ENCODE data around the gene DRD4. TPM values are rescaled to one million over a fixed set of nuclear protein-coding genes. Genes with fewer than 3 reads are reported as not detected.
"Not testable (repeated sequence)": the region's sequence is repeated elsewhere in the genome, so short reads cannot be mapped to it uniquely, and the experiment has no call there.

The DRD4 gene
- total RNA-seq, 1 donor from 2014 or later, result not detected

GRCh38 chr11:660281-660680 is 23.2 kb downstream of the DRD4 start:
- ATAC-seq, result no peak
- intact Hi-C loops (cut with micrococcal nuclease), result no loop called here

DNA sequence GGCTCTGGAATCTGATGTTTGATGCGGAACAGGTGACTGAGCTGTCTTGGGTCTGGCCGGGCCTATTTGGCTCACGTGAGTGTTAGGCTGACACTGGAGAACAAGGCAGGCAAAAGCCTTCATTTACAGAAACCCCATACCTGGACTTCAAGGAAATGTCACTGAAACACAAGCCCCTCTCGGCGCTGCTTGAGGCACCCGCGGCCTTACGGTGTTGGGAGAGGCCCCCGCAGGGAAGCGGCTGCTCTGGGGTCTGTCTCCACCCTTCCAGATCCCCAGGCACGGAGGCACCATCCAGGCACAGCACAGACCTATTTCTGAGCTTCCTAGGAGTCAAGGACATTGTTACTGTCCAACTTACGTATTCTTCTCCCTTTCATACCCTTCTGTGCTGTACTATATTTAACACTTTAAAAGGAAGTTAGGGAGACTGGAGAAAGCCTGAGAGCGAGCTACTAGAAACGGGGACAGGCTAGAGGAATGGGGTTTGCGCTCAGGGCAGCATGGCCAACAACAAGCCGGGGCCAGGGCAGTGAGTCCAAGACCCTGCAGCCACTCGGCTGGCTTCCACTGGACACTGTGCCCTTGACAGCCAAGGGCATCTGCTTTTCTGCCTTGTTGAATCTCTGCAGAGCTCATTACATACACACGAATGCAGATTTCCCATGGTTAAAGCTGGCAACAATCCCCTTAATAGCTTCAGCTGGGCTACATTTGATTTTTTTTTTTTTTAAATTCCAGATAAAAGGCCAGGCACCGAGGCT is 23.8 kb downstream of the DRD4 start:
- DNase-seq (no peak), ATAC-seq (peak; percentile 35)
- intact Hi-C loops (cut with micrococcal nuclease), result no loop called here

More at GRCh38 chr11:660281-660680, 23.2 kb downstream of the DRD4 start:
- no peak for DNase-seq

- intact Hi-C loops (cut with micrococcal nuclease), result no loop called here
- DNase-seq, result peak; percentile 75
- peak; percentile 63 for ATAC-seq
Measured at GRCh38 chr11:662689-663274, 25.7 kb downstream of the DRD4 start.

DNA sequence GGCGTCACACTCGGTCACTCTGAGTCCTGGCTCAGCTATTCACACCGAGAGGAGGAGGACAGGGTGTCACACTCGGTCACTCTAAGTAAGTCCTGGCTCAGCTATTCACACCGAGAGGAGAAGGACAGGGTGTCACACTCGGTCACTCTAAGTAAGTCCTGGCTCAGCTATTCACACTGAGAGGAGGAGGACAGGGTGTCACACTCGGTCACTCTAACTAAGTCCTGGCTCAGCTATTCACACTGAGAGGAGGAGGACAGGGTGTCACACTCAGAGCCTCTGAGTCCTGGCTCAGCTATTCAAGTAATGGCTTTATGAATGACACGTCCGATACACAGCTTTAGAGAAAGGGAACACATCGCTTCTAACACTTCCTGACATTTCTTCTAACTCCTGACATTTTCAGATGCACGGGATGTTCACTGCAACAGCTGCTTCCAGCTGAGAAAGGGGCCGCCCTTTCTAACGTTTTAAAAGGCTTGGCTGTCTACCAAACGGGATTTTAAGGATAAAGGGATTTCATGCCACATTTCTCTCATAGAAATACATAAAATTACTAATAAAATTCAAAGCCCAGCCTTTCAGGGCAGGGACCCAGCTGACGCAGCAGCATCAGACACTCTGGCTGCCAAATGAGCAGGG is 28.1 kb downstream of the DRD4 start:
- intact Hi-C loops (cut with micrococcal nuclease), result no loop called here
- ATAC-seq (peak; percentile 21), DNase-seq (no peak)

DNA sequence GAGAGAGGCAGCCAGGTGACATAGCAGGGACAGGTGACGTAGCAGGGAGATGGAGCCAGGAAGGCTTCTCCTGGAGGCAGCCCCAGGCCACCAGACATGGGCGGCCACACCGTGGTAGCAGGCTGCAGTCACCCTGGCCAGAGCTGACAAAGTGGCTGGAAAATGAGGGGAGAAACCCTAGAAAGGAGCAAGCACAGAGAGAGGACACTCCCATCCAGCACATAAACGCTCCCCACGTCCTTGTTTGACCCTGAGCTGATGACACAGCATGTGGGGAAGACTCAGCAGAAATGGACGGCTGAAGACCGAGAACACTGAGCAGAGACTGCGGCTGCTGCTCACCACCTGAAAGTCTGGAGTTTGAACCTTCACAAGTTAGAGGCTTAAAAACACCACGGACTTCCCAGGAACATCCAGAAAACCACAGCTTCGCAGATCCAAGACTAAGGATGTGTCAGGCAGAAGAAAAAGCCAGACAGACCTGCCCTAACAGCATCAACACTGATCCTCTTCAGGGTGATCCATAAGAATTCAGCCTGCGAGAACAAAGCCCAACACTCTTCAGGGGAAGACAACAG is 28.7 kb downstream of the DRD4 start:
- ATAC-seq (peak; percentile 82), DNase-seq (no peak)
- intact Hi-C loops (cut with micrococcal nuclease), result no loop called here

GRCh38 chr11:673866-674265 is 36.8 kb downstream of the DRD4 start:
- intact Hi-C loops (cut with micrococcal nuclease), result no loop called here
- no peak for ATAC-seq
- no peak for DNase-seq

DNA sequence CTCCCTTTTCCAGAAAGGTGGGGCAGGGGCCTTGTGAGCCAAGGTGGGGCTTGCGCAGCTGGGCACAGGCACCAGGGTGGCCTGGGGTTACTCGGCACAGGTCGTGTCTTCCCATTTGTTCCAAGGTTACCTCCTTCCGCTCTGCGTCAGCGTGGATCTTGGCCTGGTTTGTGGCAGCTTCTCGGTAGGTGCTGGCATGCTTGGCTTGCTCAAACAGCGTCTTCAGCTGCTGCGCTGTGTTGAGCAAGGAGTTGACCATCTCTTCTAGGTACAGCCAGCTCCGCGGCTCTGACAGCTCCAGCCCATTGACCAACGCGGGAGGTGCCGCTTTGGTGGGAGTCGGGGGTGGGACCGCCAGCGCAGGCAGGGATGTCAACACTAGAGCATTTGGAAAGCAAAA is 37.3 kb downstream of the DRD4 start:
- no peak for ATAC-seq

DNA sequence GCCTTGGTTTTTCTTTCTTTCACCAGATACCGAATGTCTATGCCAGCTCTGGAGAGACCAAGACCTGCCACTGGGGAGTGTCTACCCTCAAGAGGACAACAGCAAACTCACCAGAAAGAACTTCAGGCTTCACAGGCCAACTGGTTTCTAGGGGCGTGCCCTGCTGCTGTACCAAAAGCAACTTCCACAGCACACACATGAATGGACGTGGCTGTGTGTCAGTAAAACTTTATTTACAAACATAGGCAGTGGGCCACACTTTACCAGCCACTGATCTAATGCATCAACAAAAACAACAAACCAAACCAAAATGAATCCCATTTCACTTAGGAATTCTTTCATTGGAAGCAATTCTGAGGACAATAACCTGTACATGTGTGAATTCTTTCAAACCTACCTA is 41.2 kb downstream of the DRD4 start:
- intact Hi-C loops (cut with micrococcal nuclease), result no loop called here
- DNase-seq, result no peak
- ATAC-seq, result no peak

More for the DNA sequence above, 37.3 kb downstream of the DRD4 start:
- no peak for DNase-seq
- intact Hi-C loops (cut with micrococcal nuclease), result no loop called here

DNA sequence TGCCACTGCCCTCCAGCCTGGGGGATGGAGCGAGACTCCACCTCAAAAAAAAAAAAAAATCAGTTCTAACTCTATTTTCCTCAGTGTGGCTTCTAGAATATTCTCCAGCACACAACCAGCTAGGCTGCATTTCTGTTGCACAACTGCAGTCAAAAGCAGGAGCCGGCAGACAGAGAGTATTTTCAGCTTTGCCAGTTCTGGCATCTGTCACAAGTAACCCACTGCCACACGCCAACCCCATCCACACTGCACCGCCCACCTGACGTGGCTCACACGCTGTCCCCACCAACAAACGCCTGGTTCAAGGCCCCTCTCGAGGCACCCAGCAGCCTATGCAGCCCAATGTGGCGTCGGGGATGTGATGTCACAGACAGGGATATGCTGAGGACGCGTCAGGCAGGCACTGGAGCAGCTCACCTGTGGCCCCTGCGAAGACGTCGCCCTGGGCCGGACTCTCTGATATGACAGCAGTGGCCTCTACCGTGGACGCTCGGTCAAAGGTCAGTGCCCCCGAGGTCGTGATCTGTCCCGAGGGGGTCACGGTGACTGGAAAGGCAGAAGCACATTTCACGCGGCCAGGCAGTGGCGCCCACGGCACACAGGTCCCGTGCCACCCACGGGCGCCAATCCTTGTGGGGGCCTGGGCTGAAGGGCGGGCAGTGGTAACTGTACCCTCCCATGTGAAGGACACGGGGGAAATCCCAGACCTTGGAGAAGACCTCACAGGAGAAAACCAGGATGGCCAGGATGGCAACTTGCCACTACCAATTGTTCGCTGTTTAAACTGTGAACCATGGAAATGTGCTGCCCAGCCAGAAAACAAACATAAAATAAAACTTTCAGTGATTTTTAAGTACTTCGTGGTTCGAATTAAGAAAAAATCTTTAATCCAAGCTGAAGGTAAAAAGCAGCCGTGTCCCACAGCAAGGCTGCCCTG is 42.5 kb downstream of the DRD4 start:
- no peak for ATAC-seq
- intact Hi-C loops (cut with micrococcal nuclease), result no loop called here
- no peak for DNase-seq

DNA sequence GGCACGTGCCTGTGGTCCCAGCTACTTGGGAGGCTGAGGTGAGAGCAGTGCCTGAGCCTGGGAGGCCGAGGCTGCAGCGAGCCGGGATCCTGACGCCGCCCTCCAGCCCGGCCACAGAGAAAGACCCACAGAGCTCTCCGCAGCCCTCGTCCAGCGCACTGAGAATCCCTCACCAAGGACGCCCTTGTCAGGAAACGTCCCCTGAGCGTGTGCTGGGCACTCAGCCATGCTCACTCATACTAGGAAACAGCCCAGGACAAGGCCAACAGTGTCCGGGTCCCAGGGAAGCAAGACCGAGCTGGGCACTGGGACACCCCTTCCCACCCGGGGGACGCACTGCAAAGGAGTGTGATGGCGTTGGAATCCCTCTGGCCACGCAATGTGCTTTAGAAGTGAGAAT is 43.4 kb downstream of the DRD4 start:
- ATAC-seq (peak; percentile 91), DNase-seq (peak; percentile 71)
- intact Hi-C loops (cut with micrococcal nuclease), result no loop called here

DNA sequence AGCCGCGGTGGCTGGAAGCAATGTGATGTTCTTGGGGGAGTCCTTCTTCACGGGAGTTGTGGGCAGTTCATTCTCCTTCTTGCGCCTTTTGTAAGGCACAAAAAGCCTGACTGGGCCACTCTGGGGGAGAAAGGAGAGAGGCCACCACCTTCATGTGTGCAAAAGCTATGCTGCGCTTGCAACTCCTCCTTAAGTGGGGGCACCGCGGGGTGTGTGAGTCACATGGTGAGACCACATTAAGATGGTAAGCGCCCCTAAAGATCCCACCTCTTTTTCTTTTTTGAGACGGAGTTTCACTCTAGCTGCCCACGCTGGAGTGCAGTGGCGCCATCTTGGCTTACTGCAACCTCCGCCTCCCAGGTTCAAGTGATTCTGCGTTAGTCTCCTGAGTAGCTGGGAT is 43.9 kb downstream of the DRD4 start:
- intact Hi-C loops (cut with micrococcal nuclease), result no loop called here
- no peak for ATAC-seq
- no peak for DNase-seq

DNA sequence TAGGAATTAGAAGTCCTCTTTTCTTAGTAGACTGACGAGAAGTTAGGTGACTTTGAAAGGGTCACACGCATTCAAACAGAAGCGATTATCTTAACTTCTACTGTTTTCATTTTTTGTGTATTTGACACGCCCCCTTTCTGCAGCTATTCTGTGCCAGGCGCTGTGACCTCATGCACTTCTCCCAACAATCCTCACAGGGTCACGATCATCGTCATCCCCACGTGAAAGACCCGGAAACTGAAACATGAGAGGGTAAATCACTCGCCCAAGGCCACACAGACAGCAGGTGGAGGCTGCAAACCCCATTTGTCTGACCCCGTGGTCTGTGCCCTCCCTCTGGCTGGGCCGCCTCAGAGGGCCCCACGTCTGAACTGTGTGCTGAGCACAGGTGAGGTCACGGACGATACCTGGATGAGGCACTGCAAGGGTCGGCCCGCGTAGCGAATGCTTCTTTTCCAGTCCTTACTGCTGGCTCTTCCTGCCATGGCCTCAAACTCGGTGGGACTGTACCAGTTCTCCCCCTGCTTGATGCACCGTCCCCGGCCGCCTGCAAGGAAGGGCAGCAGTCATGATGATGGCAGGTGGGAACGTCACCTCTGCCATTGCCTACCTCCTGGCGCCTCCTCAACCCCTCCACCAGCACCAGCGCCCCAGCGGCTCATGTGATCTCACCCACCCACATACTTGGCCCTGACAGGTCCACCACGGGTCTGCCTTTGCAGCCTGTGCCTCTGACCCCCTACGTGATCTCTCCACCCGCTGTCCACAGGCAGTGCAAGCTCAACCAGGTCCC is 49.6 kb downstream of the DRD4 start:
- ATAC-seq (no peak), DNase-seq (no peak)
- intact Hi-C loops (cut with micrococcal nuclease), result no loop called here

GRCh38 chr11:687751-688150 is 50.7 kb downstream of the DRD4 start:
- intact Hi-C loops (cut with micrococcal nuclease), result no loop called here
- no peak for ATAC-seq

DNA sequence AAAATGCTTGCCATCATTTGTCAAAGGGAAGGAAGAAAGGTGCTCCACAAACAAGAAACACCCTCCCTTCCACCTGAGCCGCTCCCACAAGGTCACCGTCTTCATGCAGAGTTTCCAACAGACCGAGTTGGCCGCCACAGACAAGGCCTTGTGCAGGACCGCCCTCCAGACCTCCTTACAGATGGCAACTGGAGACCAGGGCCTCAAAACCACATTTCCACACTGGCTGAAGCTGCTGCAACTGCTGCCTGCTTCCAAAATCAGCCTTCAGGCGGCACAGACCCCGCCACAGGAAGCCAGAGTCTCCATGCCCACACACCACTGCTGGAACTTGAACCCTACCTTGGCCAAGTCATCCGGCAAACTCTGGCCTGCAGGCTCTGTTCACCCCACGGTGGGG is 51.6 kb downstream of the DRD4 start:
- no peak for ATAC-seq
- intact Hi-C loops (cut with micrococcal nuclease), result no loop called here
- DNase-seq, result no peak

More at GRCh38 chr11:687751-688150, 50.7 kb downstream of the DRD4 start:
- DNase-seq, result no peak

DNA sequence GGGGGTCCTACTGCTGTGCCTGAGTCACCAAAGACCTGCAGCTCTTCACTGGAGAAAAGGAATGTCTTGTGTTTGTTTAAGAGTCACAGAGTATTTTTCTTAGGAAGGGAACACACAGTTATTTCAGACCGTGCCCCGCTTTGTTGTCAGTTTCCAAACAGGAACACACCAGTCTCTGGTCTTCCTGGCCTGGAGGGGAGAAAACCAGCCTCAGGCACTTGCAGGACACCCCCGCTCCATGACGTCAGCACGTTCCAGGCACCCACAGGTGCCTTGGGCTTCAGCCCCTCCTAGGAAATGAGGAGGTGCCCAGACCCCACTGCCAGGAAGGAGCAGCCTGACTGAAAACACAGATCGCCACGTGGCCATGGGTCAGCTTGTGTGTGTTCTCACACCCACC is 52.6 kb downstream of the DRD4 start:
- intact Hi-C loops (cut with micrococcal nuclease), result no loop called here
- DNase-seq (no peak), ATAC-seq (no peak)

DNA sequence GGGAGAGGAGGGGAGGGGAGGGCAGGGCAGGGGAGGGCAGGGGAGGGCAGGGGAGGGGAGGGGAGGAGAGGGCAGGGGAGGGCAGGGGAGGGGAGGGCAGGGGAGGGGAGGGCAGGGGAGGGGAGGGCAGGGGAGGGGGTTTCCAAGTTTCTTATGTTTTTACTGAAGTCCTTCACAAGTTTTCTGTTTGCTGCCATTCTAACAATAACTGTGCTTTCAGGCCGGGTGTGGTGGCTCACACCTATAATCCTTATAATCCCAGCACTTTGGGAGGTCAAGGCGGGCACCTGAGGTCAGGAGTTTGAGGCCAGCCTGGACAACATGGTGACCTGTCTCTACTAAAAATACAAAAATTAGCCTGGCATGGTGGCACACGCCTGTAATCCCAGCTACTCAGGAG is 53.2 kb downstream of the DRD4 start:
- intact Hi-C loops (cut with micrococcal nuclease); ATAC-seq; DNase-seq: not testable (repeated sequence)

All from left ventricle myocardium superior (tissue), 1 donor.